OCI-LY7 (cell line): ENCODE results near the gene TAS2R30. TPM values are rescaled to one million over a fixed set of nuclear protein-coding genes. Genes with fewer than 3 reads are reported as not detected.

Experiments
- BruUV-seq: library from RNA; stranded (reverse); fragments of 400-500 nt; replicated peaks from 2 replicates; lab custom pipeline; 2021; lab: Mats Ljungman, UMichigan
- CTCF ChIA-PET: fragments of 300-600 bp; sonication (Branson Sonifier 250); formaldehyde crosslinking; loops from one replicate; lab custom pipeline; 2022; ENCODE audit warnings: antibody characterized with exemption; ENCODE audit not compliant: unreplicated experiment; lab: Charles Lee
- POLR2A ChIA-PET: fragments of 300-600 bp; sonication (Branson Sonifier 250); formaldehyde crosslinking; loops from one replicate; lab custom pipeline; 2022; ENCODE audit warnings: antibody characterized with exemption; lab: Charles Lee
- DNase-seq: peaks from one replicate; pipeline ENCODE4 v3.0.0-alpha.2; 2015; ENCODE audit warnings: low spot score
- H2AFZ ChIP-seq: fragments of 200-600 bp; sonication (generic), shearing (Covaris generic); 2 replicates; pipeline ENCODE4 v1.6.1; 2014; ENCODE audit warnings: mild to moderate bottlenecking, antibody characterized with exemption, low read length, moderate library complexity
- H3K27ac ChIP-seq: fragments of 200-600 bp; sonication (generic); 2 replicates; pipeline ENCODE4 v1.5.1; 2014; ENCODE audit warnings: mixed run types, low read depth, mild to moderate bottlenecking, moderate library complexity, low read length, inconsistent platforms; ENCODE audit not compliant: poor library complexity, severe bottlenecking
- H3K36me3 ChIP-seq: fragments of 200-600 bp; sonication (generic); 2 replicates; pipeline ENCODE4 v1.6.1; 2014; ENCODE audit warnings: mild to moderate bottlenecking, antibody characterized with exemption, low read length, moderate library complexity, mixed read lengths; ENCODE audit not compliant: insufficient read depth
- H3K4me1 ChIP-seq: fragments of 200-600 bp; sonication (generic); 2 replicates; pipeline ENCODE4 v1.5.1; 2014; ENCODE audit warnings: mild to moderate bottlenecking, low read length; ENCODE audit not compliant: insufficient read depth, poor library complexity, severe bottlenecking
- H3K4me2 ChIP-seq: fragments of 200-600 bp; sonication (generic); 2 replicates; pipeline ENCODE4 v1.6.1; 2014; ENCODE audit warnings: mild to moderate bottlenecking, low read length
- H3K4me3 ChIP-seq: fragments of 200-600 bp; sonication (generic); 2 replicates; pipeline ENCODE4 v1.5.1; 2014; ENCODE audit warnings: mild to moderate bottlenecking, low read depth, low read length; ENCODE audit not compliant: poor library complexity, severe bottlenecking
- H3K79me2 ChIP-seq: fragments of 200-600 bp; sonication (generic); 2 replicates; pipeline ENCODE4 v1.6.1; 2016; ENCODE audit warnings: low read depth, mild to moderate bottlenecking, low read length, moderate library complexity, mixed read lengths; ENCODE audit not compliant: insufficient read depth
- H3K9me2 ChIP-seq: fragments of 200-600 bp; sonication (generic); 2 replicates; pipeline ENCODE4 v1.6.1; 2016; ENCODE audit warnings: mild to moderate bottlenecking, low read length, mixed read lengths; ENCODE audit not compliant: insufficient read depth
- H3K9me3 ChIP-seq: fragments of 200-600 bp; sonication (generic); 2 replicates; pipeline ENCODE4 v1.6.1; 2014; ENCODE audit warnings: mild to moderate bottlenecking, mixed run types, low read length, mixed read lengths
- H4K20me1 ChIP-seq: fragments of 200-600 bp; sonication (generic); 2 replicates; pipeline ENCODE4 v1.6.1; 2014; ENCODE audit warnings: mild to moderate bottlenecking, antibody characterized with exemption, low read length, moderate library complexity, mixed read lengths; ENCODE audit not compliant: insufficient read depth
- CTCF ChIP-seq: fragments of 200-600 bp; sonication (generic); conservative IDR thresholded peaks from 2 replicates; pipeline ENCODE4 v1.5.1; 2014; ENCODE audit warnings: mild to moderate bottlenecking, antibody characterized with exemption, low read length, moderate library complexity, mixed read lengths
- EZH2phosphoT487 ChIP-seq: fragments of 200-600 bp; sonication (generic); IDR thresholded peaks from 2 replicates; pipeline ENCODE4 v1.6.1; 2018; ENCODE audit warnings: low read depth, borderline replicate concordance, mild to moderate bottlenecking, mixed run types, antibody characterized with exemption, low read length, moderate library complexity, mixed read lengths
- intact Hi-C: fragments of 100-400 bp; cut with micrococcal nuclease; formaldehyde crosslinking; loops from one replicate; pipeline ENCODE4 v1.10.0; 2022; ENCODE audit not compliant: unreplicated experiment
- total RNA-seq, 2 experiments: library from RNA; depleted of rRNA in 1 of 2; stranded (reverse); fragments of >200 nt in 1 of 2; shearing (Covaris generic) in 1 of 2; gene quantifications; 2 replicates each; pipeline ENCODE4 v1.2.3, GENCODE V29; 2014 to 2022

The TAS2R30 gene
- total RNA-seq, 2 experiments from 2014 or later: 4.1 to 6.0 TPM

- no peak overlapping the region for H2AFZ ChIP-seq
- H3K9me2 ChIP-seq: no peaks in the 10 kb centered on the region
- H3K27ac ChIP-seq: no peak overlapping the region
- H3K4me2 ChIP-seq: no peak overlapping the region
- intact Hi-C loops: no loop called here
- no TSS peak for BruUV-seq
- TF ChIP-seq CTCF (no peak), EZH2phosphoT487 (no peak)
- H3K36me3 ChIP-seq: 0 out of 2 replicates have a peak, but pooled peaks cover 11% of the 10 kb centered on the region
- ChIA-PET POLR2A (interaction anchor here (0.6 to 1.2 kb wide), 3 partner anchors 10 to 1896 kb away, joined by 3 to 4 read pairs (median 3); partner anchors contain the start of gene TAS2R30), CTCF (no interaction called here)
- H3K79me2 ChIP-seq: peaks cover 19% of the 10 kb centered on the region; the same call in 1 of the 2 replicates
- no peaks in the 10 kb centered on the region for H3K9me3 ChIP-seq
- no peak for DNase-seq
- no peak overlapping the region for H3K4me3 ChIP-seq
- H3K4me1 ChIP-seq: no peaks in the 10 kb centered on the region
- H4K20me1 ChIP-seq: no peaks in the 10 kb centered on the region
Measured at GRCh38 chr12:11144297-11144696, 9.9 kb upstream of the TAS2R30 start.

- H3K79me2 ChIP-seq: peaks cover 19% of the 10 kb centered on the region; the same call in 1 of the 2 replicates
- intact Hi-C loops: no loop called here
- TF ChIP-seq CTCF (no peak), EZH2phosphoT487 (no peak)
- H3K4me1 ChIP-seq: no peaks in the 10 kb centered on the region
- DNase-seq: no peak
- H3K9me3 ChIP-seq: no peaks in the 10 kb centered on the region
- no peak overlapping the region for H2AFZ ChIP-seq
- BruUV-seq: no TSS peak
- CTCF ChIA-PET: no interaction called here
- no peak overlapping the region for H3K4me3 ChIP-seq
- H4K20me1 ChIP-seq: no peaks in the 10 kb centered on the region
- H3K9me2 ChIP-seq: no peaks in the 10 kb centered on the region
- H3K27ac ChIP-seq: no peak overlapping the region
- 0 out of 2 replicates have a peak, but pooled peaks cover 11% of the 10 kb centered on the region for H3K36me3 ChIP-seq
- no peak overlapping the region for H3K4me2 ChIP-seq
- POLR2A ChIA-PET: interaction anchor here (0.9 to 1.2 kb wide), 2 partner anchors 9 to 12 kb away, joined by 3 to 4 read pairs; partner anchors contain the start of gene TAS2R30
Measured at GRCh38 chr12:11143352-11143751, 8.9 kb upstream of the TAS2R30 start.

- DNase-seq: no peak
- no peaks in the 10 kb centered on the region for H4K20me1 ChIP-seq
- no peak for TF ChIP-seq CTCF
- TF ChIP-seq EZH2phosphoT487: no peak
- ChIA-PET POLR2A (no interaction called here), CTCF (no interaction called here)
- H3K4me3 ChIP-seq: no peak overlapping the region
- peaks cover 18% of the 10 kb centered on the region; the same call in 1 of the 2 replicates for H3K79me2 ChIP-seq
- BruUV-seq: no TSS peak
- no peak overlapping the region for H3K4me2 ChIP-seq
- H3K9me3 ChIP-seq: no peaks in the 10 kb centered on the region
- no peak overlapping the region for H2AFZ ChIP-seq
- intact Hi-C loops: no loop called here
- no peaks in the 10 kb centered on the region for H3K4me1 ChIP-seq
- H3K36me3 ChIP-seq: 0 out of 2 replicates have a peak, but pooled peaks cover 4% of the 10 kb centered on the region
- no peaks in the 10 kb centered on the region for H3K9me2 ChIP-seq
- H3K27ac ChIP-seq: no peak overlapping the region
Measured at GRCh38 chr12:11136075-11136474, 1.6 kb upstream of the TAS2R30 start.
